Measurements from ENCODE around the gene NBPF1.
"Not testable (repeated sequence)": the region's sequence is repeated elsewhere in the genome, so short reads cannot be mapped to it uniquely, and the experiment has no call there.

Gene NBPF1

GRCh38 chr1:16644482-16645270 lies 31.3 kb upstream of the NBPF1 start:
- POLR2A ChIA-PET, CTCF ChIA-PET: not testable (repeated sequence)
- peak; percentile 99 for DNase-seq (ENCODE audit: extremely low spot score)
- peak; percentile 76; the same call in 1 of the 2 replicates for TF ChIP-seq L3MBTL2 (conservative IDR thresholded peaks at IDR 0.05)

- no peak for DNase-seq (ENCODE audit: extremely low spot score)
- no peak for TF ChIP-seq TARDBP (IDR thresholded peaks at IDR 0.05)
- TF ChIP-seq BHLHE40 (IDR thresholded peaks at IDR 0.05; ENCODE audit: borderline replicate concordance), result no peak
- no peak for TF ChIP-seq ELF4 (IDR thresholded peaks at IDR 0.05)
- no peak for TF ChIP-seq PKNOX1 (IDR thresholded peaks at IDR 0.05)
- POLR2A ChIA-PET, result no interaction called here
- CTCF ChIA-PET, result no interaction called here
Observed at GRCh38 chr1:16644193-16644481, 30.8 kb upstream of the NBPF1 start.

GRCh38 chr1:16643476-16644192 lies 30.3 kb upstream of the NBPF1 start:
- POLR2A ChIA-PET; CTCF ChIA-PET; DNase-seq (ENCODE audit: extremely low spot score): not testable (repeated sequence)

GRCh38 chr1:16643001-16643411 lies 29.6 kb upstream of the NBPF1 start:
- DNase-seq (ENCODE audit: extremely low spot score); POLR2A ChIA-PET: not testable (repeated sequence)
- CTCF ChIA-PET, result interaction anchor here (0.6 kb wide), 1 partner anchor 74 kb away, joined by 3 read pairs; no protein-coding TSS in a partner anchor

- CTCF ChIA-PET, result interaction anchor here (0.6 kb wide), 1 partner anchor 75 kb away, joined by 3 read pairs; no protein-coding TSS in a partner anchor
- POLR2A ChIA-PET, result interaction anchor here (1.1 kb wide), 1 partner anchor 30 kb away, joined by 3 read pairs; no protein-coding TSS in a partner anchor
- not testable (repeated sequence) for DNase-seq (ENCODE audit: extremely low spot score)
Observed at GRCh38 chr1:16642025-16642966, 28.9 kb upstream of the NBPF1 start.

GRCh38 chr1:16641159-16641975 lies 28.0 kb upstream of the NBPF1 start:
- not testable (repeated sequence) for DNase-seq (ENCODE audit: extremely low spot score)
- ChIA-PET POLR2A (interaction anchor here (1.1 kb wide), 1 partner anchor 29 kb away, joined by 3 read pairs; no protein-coding TSS in a partner anchor), CTCF (interaction anchor here (0.6 to 1.4 kb wide), 2 partner anchors 21 to 853 kb away, joined by 3 to 4 read pairs; no protein-coding TSS in a partner anchor)

GRCh38 chr1:16639091-16640031 lies 26.0 kb upstream of the NBPF1 start:
- CTCF ChIA-PET, result interaction anchor here (0.6 kb wide), 1 partner anchor 15 kb away, joined by 3 read pairs; no protein-coding TSS in a partner anchor
- POLR2A ChIA-PET, result not testable (repeated sequence)

GRCh38 chr1:16637941-16638778 lies 24.8 kb upstream of the NBPF1 start:
- DNase-seq (ENCODE audit: extremely low spot score); POLR2A ChIA-PET; CTCF ChIA-PET: not testable (repeated sequence)

More at GRCh38 chr1:16639091-16640031, 26.0 kb upstream of the NBPF1 start:
- DNase-seq (ENCODE audit: extremely low spot score), result not testable (repeated sequence)

GRCh38 chr1:16636551-16637195 lies 23.3 kb upstream of the NBPF1 start:
- CTCF ChIA-PET, result interaction anchor here (0.7 to 1.0 kb wide), 2 partner anchors 12 to 1706 kb away, joined by 4 to 5 read pairs; no protein-coding TSS in a partner anchor
- DNase-seq (ENCODE audit: extremely low spot score); POLR2A ChIA-PET: not testable (repeated sequence)

- DNase-seq (ENCODE audit: extremely low spot score); POLR2A ChIA-PET: not testable (repeated sequence)
- CTCF ChIA-PET, result interaction anchor here (0.6 to 1.5 kb wide), 3 partner anchors 11 to 280 kb away, joined by 3 to 7 read pairs (median 4); no protein-coding TSS in a partner anchor
Observed at GRCh38 chr1:16635959-16636358, 22.6 kb upstream of the NBPF1 start.

- POLR2A ChIA-PET; DNase-seq (ENCODE audit: extremely low spot score): not testable (repeated sequence)
- CTCF ChIA-PET, result interaction anchor here (1.0 kb wide), 1 partner anchor 9 kb away, joined by 4 read pairs; no protein-coding TSS in a partner anchor
Observed at GRCh38 chr1:16633540-16634282, 20.3 kb upstream of the NBPF1 start.

- DNase-seq (ENCODE audit: extremely low spot score); CTCF ChIA-PET; POLR2A ChIA-PET: not testable (repeated sequence)
Observed at GRCh38 chr1:16632044-16632850, 18.9 kb upstream of the NBPF1 start.

All from HEK293T (cell line).